Body of pancreas (tissue), 4 donors: ENCODE measurements around the gene MAST4. TPM values are rescaled to one million over a fixed set of nuclear protein-coding genes. Genes with fewer than 3 reads are reported as not detected.

Experiments used
- ATAC-seq: fragments of 150-250 bp; one replicate; pipeline ENCODE4 v1.9.1; 2016
- DNase-seq, 4 donors: peaks; one replicate each; pipeline ENCODE4 v3.0.0-alpha.2; 2019
- H3K27ac ChIP-seq, 4 donors: fragments of 200-600 bp; sonication (generic); 1 replicate in 3 of 4; 2 replicates in 1 of 4; pipeline versions ENCODE4 v1.5.1 to v1.6.1; 2016 to 2019; ENCODE audit warnings: mild to moderate bottlenecking in 1 of 4, mixed read lengths in 1 of 4, moderate library complexity in 1 of 4
- H3K27me3 ChIP-seq, 2 donors: fragments of 200-600 bp; sonication (generic); one replicate each; pipeline ENCODE4 v1.6.0; 2016; ENCODE audit warnings: mild to moderate bottlenecking in 1 of 2
- H3K36me3 ChIP-seq, 2 donors: fragments of 200-600 bp; sonication (generic); replicated peaks in 1 of 2; 2 replicates each; pipeline ENCODE4 v1.5.1; 2016; ENCODE audit warnings: low read depth in 2 of 2; ENCODE audit not compliant: insufficient read depth in 1 of 2
- H3K4me1 ChIP-seq: fragments of 200-600 bp; sonication (generic); one replicate; pipeline ENCODE4 v1.6.0; 2016
- H3K4me3 ChIP-seq, 2 donors: fragments of 200-600 bp; sonication (generic); 1 replicate in 1 of 2; 2 replicates in 1 of 2; pipeline ENCODE4 v1.5.1; 2016 to 2019
- H3K9me3 ChIP-seq, 3 donors: fragments of 200-600 bp; sonication (generic); 1 replicate in 2 of 3; 2 replicates in 1 of 3; pipeline ENCODE4 v1.5.1; 2016
- POLR2A ChIP-seq, 3 donors: fragments of 450-650 bp; IDR thresholded peaks; one replicate each; pipeline ENCODE4 v1.6.1; 2016; ENCODE audit warnings: antibody characterized with exemption in 3 of 3, mild to moderate bottlenecking in 2 of 3
- WGBS, 2 donors: methylation state at CpG; one replicate each; pipeline ENCODE4 v1.1.5; 2017; 5-methylcytosine and 5-hydroxymethylcytosine counted together
- intact Hi-C: fragments of 100-400 bp; cut with DNase I; formaldehyde crosslinking; loops from one replicate; pipeline ENCODE4 v1.15.1; 2023
- total RNA-seq, 2 donors: library from RNA; depleted of rRNA; stranded (reverse); fragments of >200 nt; gene quantifications; one replicate each; pipeline ENCODE4 v1.1.0, GENCODE V29; 2016
- TF ChIP-seq, protein P1 (sequence below), 7 experiments: fragments of 450-650 bp in 4 of 7; fragments of 200-600 bp in 3 of 7; sonication (generic) in 3 of 7; IDR thresholded peaks; one replicate each; pipeline ENCODE4 v1.5.1; 2016 to 2019; ENCODE audit warnings: antibody characterized with exemption in 7 of 7

Gene MAST4
- total RNA-seq, 2 donors from 2014 or later: 17.9 to 29.7 TPM

DNA sequence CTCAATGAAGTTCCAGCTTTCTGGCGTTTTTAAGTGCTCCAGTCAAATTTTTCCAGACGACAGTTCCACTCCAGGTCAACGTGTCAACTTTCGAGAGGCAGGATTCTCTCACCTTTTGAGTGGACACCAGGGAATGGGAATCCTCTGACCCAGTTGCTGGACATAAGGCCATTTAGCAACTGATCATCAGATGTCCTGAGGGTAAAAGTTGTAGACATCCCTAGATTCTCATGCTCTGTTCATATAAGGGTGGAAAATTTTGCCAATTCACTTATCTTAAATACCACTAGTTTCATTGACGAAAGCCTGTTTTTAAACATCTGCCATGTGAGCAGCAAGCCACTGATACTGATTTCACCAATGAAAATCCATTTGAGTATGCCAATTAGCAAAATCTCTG is 275.5 kb downstream of the MAST4 start:
- 88 to 92% methylated on average over 5 of the region's 5 CpGs for WGBS, 2 donors
- Histone ChIP-seq H3K36me3 (no peaks in the 10 kb centered on the region), H3K27ac (no peak overlapping the region), H3K4me1 (no peaks in the 10 kb centered on the region), H3K27me3 (no peaks in the 10 kb centered on the region), H3K9me3 (no peaks in the 10 kb centered on the region), H3K4me3 (no peak overlapping the region)
- DNase-seq: no peak
- intact Hi-C loops: no loop called here
- ATAC-seq: no peak
- no peak for TF ChIP-seq POLR2A (IDR thresholded peaks at IDR 0.05)
- TF ChIP-seq, protein P1, sequence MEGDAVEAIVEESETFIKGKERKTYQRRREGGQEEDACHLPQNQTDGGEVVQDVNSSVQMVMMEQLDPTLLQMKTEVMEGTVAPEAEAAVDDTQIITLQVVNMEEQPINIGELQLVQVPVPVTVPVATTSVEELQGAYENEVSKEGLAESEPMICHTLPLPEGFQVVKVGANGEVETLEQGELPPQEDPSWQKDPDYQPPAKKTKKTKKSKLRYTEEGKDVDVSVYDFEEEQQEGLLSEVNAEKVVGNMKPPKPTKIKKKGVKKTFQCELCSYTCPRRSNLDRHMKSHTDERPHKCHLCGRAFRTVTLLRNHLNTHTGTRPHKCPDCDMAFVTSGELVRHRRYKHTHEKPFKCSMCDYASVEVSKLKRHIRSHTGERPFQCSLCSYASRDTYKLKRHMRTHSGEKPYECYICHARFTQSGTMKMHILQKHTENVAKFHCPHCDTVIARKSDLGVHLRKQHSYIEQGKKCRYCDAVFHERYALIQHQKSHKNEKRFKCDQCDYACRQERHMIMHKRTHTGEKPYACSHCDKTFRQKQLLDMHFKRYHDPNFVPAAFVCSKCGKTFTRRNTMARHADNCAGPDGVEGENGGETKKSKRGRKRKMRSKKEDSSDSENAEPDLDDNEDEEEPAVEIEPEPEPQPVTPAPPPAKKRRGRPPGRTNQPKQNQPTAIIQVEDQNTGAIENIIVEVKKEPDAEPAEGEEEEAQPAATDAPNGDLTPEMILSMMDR (IDR thresholded peaks at IDR 0.05): no peak

DNA sequence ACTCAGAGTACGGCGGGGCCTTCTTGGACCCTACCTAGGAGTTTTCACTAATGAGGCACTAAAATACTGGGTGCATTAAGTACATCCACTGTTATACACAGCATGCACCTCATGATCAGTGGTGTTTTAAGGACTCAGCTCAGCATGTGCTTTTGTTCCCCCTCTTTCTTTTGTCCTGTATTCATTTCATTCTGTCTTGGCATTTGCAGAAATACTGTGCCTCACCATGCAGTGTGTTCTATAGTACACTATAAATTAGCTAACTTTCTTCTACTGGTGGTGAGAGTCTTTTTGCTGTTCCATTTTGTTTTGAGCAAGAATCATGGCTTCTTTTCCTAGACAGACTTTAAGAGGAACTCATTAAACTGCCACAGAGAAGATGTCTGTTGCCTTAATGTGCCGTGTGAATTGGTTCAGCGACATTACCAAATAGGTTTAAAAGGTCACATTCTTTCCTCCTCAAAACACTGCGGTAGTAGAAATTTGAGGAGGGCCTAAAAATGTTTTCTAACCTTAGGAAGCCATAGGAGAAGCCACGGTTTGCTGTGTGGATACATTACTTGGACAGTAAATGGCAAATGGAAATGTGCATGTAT is 276.6 kb downstream of the MAST4 start:
- ATAC-seq: no peak
- Histone ChIP-seq H3K27ac (peak overlapping the region in 1 of 4 donors; percentile 11), H3K27me3 (no peaks in the 10 kb centered on the region), H3K4me1 (no peaks in the 10 kb centered on the region), H3K4me3 (no peak overlapping the region), H3K36me3 (no peaks in the 10 kb centered on the region), H3K9me3 (no peaks in the 10 kb centered on the region)
- 85 to 88% methylated on average over 6 of the region's 6 CpGs for WGBS, 2 donors
- DNase-seq: no peak
- TF ChIP-seq, protein P1 (IDR thresholded peaks at IDR 0.05): no peak
- TF ChIP-seq POLR2A (IDR thresholded peaks at IDR 0.05): no peak
- intact Hi-C loops: no loop called here

DNA sequence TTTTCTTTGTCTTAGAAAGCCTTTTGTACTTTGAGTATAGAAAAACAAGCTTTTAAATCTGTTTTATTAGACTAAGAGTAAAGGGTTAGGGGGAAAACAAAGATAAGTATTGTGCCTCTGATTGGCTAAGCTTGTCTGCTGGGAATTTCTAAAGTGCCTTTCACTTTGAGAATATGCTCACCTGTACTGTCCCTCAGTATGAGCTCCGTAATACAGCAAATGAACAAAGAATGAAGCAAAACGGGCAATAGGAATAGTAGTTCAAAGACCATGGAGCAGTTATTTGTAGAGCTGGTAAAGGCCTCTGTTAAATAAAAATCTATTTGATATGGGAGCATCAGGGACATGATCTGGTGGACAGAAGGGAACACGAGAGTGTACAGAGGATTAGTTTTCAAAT is 277.8 kb downstream of the MAST4 start:
- intact Hi-C loops: no loop called here
- ATAC-seq: peak; percentile 30
- Histone ChIP-seq H3K4me1 (no peaks in the 10 kb centered on the region), H3K27me3 (no peaks in the 10 kb centered on the region), H3K36me3 (no peaks in the 10 kb centered on the region), H3K9me3 (no peaks in the 10 kb centered on the region), H3K27ac (peak overlapping the region in 2 of 4 donors; percentile 8 to 39), H3K4me3 (no peak overlapping the region)
- no peak for TF ChIP-seq POLR2A (IDR thresholded peaks at IDR 0.05)
- TF ChIP-seq, protein P1 (IDR thresholded peaks at IDR 0.05): no peak
- no peak for DNase-seq
- 55% methylated on average over 3 of the region's 3 CpGs for WGBS, 2 donors

DNA sequence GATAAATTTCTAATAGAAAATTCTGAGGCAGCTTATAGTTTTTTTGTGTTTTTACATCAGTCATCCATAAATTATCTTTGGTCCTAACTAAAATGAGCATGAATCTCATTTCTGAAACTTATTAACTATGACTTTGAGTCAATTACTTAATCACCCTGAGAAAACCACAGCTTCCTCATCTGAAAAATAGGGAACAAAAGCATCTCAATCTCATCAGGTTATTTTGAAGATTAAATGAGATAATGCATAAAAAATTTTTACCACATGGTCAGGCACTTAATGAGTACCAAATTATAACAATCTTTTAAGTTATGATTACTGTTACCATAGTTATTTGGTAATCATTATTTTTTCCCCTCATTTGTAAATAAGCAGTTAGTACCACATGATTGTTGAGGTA is 279.1 kb downstream of the MAST4 start:
- TF ChIP-seq, protein P1 (IDR thresholded peaks at IDR 0.05): no peak
- no peak for TF ChIP-seq POLR2A (IDR thresholded peaks at IDR 0.05)
- Histone ChIP-seq H3K27ac (no peak overlapping the region), H3K36me3 (no peaks in the 10 kb centered on the region), H3K4me3 (no peak overlapping the region), H3K9me3 (no peaks in the 10 kb centered on the region), H3K27me3 (no peaks in the 10 kb centered on the region), H3K4me1 (no peaks in the 10 kb centered on the region)
- no peak for ATAC-seq
- DNase-seq: no peak
- intact Hi-C loops: no loop called here

DNA sequence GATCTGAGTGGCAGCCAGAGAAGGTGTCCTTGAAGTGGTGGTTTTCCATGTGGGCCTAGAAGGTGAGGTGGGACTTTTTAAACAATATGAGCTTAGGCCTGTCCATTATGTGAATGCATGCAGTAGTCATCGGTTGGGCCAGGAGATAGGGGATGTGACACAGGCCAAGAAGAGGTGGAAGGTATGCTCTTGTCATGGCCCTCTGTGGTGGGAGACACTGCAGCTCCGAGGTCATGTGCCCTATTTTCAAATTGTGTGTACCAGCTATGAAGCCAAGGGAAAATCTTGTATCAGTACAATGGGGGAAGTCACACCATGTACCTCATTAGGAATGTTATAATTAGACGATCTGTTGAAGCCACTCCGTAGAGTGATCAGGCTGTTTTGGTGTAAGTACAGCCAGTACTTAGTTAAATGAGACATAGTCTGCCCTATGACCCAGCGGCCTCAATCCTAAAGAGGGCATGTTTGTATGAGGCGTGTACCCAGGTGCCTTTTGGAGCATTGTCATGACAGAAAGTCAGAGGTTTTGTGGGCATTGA is 280.1 kb downstream of the MAST4 start:
- peaks cover 4% of the 10 kb centered on the region for H3K4me1 ChIP-seq
- no peaks in the 10 kb centered on the region for H3K9me3 ChIP-seq
- no peak overlapping the region for H3K27ac ChIP-seq
- H3K4me3 ChIP-seq: no peak overlapping the region
- WGBS, 2 donors: 91 to 93% methylated on average over 6 of the region's 6 CpGs
- intact Hi-C loops: no loop called here
- no peaks in the 10 kb centered on the region for H3K36me3 ChIP-seq
- H3K27me3 ChIP-seq: no peaks in the 10 kb centered on the region
- ATAC-seq (no peak), DNase-seq (no peak)
- no peak for TF ChIP-seq POLR2A (IDR thresholded peaks at IDR 0.05)
- TF ChIP-seq, protein P1 (IDR thresholded peaks at IDR 0.05): no peak
